ENCODE measurements around the gene PTPRK.

PTPRK gene

DNA sequence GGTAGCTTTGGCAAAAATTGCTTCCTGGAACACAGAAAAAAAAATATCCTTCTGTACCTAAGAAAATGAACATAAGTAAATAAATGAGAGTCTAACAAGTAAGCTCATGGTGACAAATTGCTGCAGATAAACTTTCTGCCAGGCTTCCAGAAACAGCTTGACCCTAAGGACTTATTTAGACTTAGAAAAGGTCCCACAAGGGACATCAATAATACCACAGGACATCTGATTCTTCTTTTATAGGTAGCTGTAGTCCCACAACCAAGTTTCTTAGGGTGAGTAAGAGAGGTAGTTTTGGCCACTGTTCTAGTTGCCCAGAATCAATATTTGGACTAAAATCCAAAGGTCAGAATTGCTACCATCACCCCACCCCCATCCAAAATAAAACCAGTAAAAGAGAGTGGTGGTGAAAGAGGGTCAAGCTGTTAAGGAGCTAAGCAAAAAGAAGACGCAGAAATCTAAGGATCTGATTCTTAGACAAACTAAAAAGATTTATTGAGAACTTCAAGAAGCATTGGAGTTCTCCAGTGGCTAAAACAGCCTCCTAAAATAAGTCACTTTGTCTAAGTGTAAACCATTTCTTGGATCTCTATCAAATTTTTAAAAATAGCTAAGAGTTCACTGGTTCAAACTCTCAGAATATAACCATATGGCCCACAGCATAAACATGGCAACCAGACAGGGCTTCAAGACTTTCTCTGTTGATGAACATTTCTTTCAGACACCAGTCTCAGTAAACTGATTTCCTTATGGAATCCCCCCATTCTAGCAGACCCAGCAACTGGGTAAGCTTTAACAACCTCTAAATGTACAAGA is 180.6 kb downstream of the PTPRK start:
- no peak for DNase-seq (ENCODE audit: low read depth)

DNA sequence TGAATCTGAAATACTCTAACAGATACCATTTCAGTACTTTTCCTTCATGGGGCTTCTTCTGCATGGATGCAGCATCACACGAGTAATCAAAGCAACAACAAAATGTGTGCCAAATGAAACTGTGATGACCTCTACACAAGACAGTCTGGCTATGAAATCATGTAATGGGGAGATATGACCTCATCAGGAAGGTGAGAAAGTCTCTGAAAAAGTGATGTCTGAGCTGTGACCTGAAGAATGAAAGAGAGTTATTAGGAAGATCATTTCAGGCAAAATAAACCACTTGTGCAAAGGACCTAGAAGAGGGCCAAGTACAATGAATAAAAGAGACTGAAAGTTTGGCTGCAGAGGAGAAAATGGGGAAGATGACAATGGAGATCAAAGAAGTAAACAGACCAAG is 182.8 kb downstream of the PTPRK start:
- no peak for DNase-seq (ENCODE audit: low read depth)

DNA sequence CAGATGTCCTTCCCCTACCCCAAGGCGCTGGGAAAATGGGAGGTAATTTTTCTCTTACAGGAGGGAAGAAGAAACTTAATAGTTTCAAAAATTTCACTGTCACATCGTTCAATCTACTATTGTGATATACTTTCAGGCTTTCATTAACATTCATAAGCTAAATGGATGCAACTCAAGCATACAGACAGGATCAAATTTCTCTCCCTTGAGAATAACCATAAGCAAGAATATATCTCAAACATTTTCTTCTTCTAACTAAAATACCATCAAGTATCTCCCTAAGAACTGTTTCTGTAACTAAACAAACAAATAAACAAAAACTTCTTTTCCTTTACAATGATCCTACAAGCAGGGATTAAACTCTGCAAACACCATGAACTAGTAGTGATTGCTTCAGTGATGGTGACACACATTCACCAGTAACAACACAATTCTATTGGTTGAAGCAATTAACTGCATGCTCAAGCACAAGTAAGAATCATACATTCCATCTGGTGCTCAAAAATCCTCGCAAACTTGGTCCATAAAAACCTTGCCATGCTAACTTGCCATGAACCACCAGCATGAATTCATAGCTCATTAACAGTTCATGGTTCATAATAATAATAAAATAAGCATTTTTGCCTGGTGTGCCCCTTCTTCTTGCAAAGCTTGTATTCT is 183.8 kb downstream of the PTPRK start:
- no peak for DNase-seq (ENCODE audit: low read depth)

DNA sequence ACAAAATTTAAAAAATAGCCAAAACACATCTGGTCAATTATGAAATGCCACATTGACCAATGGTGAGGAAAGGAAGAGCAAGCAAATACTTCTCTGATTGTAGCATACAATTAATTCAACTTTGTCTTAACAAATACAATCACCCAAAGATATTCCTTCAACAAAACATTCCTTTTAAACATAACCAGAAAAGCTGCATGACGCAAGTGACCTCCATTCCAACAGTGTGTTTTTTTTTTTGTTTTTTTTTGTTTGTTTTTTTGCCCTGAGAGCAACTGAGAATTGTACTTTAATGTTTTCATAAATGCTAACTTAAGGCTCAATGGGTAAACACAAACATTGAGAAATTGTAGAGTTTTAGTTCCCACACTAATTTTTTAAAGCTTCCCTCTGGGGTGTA is 184.4 kb downstream of the PTPRK start:
- DNase-seq (ENCODE audit: low read depth) = no peak

DNA sequence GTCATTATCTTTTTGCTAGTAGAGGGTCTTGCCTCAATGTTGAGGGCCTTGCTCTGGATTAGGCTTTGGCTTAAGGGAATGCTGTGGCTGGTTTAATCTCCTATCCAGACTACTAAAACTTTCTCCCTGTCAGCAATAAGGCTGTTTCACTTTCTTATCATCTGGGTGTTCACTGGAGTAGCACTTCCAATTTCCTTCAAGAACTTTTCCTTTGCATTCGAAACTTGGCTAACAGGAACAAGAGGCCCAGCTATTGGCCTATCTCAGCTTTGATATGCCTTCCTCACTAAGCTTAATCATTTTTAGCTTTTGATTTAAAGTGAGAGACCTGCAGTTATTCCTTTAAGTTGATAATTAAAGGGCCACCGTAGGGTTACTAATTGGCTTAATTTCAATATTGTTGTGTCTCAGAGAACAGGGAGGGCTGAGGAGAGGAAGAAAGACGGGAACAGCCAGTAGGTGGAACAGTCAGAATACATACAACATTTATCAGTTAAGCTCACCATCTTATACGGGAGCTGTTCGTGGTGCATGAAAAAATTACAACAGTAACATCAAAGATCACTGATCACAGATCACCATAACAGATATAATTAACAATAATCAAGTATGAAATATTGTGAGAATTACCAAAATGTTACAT is 186.7 kb downstream of the PTPRK start:
- DNase-seq (ENCODE audit: low read depth) = no peak

DNA sequence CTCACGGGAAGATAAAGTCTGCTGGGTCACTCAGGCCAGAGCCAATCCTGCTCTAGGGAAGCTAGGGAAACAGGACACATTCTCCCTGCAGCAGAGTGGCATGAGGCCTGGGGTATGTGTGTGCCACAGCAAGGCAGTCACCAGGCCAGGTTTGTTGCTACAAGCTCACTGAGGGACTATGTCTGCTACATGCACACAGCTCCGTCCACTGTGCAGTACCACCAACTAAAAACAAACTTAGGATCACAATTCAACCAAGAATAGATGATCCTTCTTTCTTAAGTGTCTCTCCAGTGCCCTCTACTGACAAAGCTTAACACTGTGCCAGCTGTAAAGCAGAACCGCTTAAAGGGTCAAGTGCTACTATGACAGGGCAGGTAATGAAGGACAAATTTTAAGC is 192.5 kb downstream of the PTPRK start:
- DNase-seq (ENCODE audit: low read depth) = no peak

DNA sequence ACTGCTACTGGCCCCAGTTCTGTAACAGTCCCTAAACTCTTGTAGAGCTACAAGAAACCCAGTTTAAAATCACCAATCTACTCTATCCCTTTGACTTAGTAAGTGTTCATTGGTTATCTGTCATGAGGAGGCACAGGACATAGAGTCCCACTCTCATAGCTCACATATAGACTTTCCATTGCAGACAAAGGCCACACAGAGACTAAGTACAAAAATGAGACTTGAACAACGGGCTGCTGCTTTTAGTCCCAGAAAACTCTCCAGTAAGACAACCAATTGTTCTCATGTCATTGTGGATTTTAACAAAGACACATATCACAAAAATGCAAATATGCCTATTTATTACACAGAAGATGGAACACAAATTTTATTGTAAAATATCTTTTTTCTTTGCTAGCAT is 197.4 kb downstream of the PTPRK start:
- no peak for DNase-seq (ENCODE audit: low read depth)

DNA sequence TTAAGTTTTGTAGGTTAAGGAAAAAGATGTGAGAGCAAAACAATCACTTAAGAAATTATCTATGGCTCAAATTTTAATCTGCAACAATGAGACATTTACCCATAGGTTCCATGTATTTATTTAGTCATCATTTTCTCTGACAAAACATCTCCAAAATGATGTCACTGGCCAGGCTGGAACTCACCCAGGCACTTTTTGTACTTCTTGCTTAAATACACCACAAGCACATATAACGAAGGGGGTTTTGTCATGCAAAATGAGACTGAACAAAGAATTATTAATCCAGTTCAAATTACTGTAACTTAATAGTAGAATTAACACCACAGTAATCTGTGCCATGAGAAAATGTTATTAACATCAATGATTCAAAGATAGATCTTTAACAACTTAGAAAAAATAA is 200.5 kb downstream of the PTPRK start:
- DNase-seq (ENCODE audit: low read depth) = no peak

DNA sequence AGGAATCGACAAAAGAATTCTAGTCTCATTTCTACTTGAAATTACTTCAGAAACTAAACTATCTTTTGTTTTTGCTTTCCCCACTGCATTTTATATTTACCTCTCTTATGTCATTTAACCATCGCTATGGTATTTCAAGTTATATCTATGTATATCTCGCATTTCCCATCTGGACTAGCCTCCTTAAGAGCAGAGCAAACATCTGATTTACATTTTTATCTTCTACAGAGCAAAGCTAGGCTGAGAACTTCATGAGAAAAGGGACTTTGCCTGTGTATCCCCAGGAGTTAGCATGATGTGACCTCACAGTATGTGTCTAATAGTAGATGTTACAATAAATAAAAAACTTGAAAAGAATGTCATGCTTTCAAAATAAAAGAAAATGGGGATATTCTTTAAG is 201.2 kb downstream of the PTPRK start:
- no peak for DNase-seq (ENCODE audit: low read depth)

DNA sequence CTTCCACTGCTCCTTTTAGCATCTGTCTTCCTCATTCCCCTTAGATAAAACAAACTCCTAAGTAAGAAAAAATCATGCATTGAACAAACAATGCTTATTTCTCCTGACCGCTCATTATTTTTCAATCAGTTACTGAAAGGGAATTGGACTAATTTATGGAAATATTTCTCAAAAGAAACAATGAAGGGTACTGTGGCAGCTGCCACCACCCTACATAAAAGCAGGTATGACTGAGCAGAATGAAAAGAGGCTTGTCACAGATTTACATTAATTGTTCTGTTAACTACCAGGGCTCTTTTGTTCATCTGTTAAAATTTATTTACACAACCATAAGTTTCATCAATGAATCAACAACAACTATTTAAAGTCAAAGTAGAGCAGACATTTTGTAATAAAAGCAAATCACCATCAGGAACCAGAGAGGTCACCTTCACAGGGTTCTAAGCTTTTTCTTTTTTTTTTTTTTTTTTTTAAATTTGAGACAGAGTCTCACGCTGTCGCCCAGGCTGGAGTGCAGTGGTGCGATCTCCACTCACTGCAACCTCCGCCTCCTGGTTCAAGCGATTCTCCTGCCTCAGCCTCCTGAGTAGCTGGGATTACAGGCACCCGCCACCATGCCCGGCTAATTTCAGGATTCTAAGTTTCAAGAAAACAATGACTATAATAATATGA is 204.0 kb downstream of the PTPRK start:
- DNase-seq (ENCODE audit: low read depth) = no peak

DNA sequence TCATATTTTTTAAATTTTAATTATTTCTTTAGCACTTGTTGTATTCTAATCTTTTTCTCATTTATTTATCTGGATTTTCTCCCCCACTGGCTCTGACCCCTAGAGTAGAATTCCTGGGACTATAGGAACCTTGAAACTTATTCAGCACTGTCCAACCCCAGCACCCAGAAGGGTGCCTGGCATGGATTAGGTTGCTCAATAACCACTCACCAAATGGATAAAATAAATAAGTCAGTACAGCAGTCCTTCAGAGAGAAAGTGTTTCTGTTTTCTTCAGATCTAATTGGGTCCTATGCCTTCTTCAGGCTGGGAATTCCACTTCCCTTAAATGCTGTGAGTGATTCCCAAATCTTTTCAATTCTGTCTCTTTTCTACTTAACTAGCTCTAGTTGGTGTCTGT is 206.2 kb downstream of the PTPRK start:
- DNase-seq (ENCODE audit: low read depth) = no peak

DNA sequence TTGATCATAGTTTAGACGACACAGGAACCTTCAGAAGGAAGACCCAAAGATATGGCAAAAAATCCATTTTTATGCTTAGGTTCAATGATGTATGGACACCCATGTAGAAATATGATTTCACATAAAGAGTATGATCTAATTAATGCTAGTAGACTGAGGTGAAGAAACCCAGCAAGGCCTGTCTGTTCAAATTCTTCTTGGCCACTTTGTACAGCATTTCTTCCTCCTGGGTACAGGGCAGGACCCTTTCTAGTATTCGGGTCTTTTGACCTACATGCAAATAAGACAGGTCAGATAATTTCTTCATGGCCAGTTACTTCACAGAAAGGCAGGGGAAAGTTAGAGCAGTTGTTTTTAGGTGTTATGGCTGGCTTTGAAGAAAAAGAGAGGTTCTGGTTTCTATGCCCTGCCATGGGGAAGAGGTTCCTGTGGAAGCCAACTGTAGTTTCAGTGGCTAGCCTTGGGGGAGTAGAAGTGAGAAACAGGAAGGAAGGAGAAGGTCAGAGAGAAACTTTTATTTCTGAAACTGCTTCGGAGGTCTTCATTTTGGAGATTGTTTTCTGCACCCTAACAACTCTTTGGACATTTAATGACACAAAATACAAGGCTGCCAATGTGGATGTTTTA is 208.3 kb downstream of the PTPRK start:
- no peak for DNase-seq (ENCODE audit: low read depth)

DNA sequence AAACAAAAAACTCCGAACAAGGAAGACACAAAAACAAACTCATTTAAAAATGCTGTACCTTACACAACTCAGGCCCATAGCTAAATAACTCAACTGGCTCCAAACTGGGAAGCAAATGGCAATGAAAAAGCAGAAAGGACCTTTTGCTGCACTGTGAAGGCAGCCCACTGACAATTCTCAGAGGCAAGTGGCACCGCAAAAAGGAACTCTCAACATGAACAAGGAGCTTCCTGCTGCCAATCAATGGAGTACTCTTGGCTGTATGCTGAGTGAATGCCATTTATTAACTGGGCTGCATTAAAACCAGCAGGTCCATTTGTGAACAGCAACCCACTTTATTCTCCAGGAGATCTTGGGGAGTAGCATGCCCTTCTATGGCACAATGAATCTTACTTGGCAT is 209.9 kb downstream of the PTPRK start:
- no peak for DNase-seq (ENCODE audit: low read depth)

DNA sequence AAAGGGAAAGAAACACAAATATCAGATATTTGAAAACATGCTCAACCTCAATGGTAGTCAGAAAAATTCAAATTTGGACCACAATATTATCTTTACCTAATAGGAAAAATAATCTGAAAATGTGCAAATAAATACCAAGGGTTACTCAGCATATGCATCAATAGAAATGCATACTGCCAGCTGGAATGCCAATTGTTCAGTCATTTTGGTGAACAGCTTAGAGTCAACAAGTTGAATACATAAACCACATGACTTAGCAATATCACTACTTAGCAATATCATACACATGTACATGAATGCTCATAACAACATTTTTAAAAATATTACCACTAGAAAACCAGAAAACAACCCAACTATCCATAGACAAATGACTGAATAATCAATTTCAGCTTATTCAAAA is 212.7 kb downstream of the PTPRK start:
- DNase-seq (ENCODE audit: low read depth) = no peak

DNA sequence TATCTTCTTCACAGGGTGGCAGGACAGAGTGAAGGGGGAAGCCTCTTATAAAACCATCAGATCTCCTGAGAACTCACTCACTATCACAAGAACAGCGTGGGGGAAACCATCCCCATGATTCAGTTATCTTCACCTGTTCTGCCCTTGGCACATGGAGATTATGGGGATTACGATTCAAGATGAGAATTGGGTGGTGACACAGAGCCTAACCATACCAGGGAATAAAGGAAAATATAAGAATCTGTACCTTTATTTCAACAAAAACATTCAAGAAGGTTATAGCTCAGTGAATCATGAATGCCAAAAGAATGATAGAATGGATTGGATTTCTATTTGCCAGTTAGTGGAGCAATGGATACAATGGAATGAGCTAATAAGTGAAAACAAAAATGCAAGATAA is 214.4 kb downstream of the PTPRK start:
- DNase-seq (ENCODE audit: low read depth) = no peak

DNA sequence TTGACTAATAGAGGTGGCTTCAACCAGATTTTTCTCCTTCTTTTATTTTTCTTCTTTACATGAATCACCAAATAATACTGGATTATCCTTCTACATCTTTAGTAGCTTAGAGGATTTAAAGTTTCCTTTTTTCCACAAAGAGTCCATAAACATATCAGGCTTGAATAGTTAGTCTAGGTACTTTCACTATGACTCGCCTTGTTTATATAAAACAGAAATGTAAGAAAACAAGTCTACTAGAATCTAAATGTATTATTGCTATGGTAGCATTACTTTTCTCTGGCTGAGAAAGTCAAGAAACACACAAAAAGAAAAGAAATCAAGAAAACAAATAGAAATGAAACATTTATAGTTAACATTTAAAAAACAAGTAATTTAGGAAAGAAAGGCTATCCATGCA is 215.2 kb downstream of the PTPRK start:
- no peak for DNase-seq (ENCODE audit: low read depth)

DNA sequence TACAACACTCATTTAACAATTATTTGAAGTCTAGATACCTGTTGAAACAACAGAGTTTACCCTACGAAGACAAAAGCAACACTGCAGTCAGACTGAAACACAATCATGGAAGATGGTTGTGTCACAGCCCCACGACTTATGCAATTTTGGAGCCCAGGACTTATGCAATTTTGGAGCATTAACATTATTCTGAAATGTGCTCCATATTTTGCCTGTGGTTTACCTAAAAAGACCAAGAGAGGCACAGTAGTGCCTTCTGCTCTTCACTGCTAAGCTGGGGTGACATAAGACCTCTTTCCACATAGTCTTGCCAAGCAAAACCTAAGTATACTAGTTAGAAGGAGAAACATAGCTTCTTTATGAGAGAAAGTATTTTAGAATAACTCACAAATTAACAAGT is 216.5 kb downstream of the PTPRK start:
- DNase-seq (ENCODE audit: low read depth) = no peak

DNA sequence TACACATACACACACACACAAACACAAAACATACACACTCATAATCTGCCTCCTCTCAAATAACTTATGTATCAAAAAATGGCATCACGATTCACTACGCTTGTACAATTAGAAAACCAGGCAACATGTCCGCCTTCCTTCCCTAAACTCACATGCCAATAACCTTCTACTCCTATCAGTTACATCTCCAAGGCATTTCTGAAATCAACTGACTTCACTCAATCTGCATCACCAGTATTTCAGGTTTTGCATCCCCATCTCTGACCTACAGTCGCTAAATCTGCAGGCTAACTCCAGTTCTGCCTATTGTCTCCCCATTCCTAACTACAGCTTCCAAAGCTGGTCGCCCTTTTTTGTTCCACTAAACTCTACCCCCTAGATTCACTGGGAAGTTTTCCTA is 217.5 kb downstream of the PTPRK start:
- no peak for DNase-seq (ENCODE audit: low read depth)

DNA sequence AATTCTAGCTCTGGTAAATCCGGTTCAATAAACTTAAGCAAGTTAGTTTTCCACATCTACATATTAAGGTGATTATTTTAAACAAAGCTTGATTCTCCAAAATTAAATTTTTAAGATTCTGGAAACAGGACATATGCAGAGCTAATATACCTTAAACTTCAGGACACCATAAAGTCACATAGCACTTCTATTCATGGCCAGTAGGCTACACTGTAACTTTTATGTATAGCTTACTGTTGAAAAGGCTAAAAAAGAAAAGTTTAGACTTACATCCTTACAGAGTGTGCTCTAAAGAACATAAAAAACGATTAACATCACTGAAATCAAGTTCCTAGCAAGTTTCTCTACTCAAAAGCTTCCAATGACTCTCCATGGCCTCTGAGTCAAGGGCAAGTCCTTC is 224.7 kb downstream of the PTPRK start:
- no peak for DNase-seq (ENCODE audit: low read depth)

DNA sequence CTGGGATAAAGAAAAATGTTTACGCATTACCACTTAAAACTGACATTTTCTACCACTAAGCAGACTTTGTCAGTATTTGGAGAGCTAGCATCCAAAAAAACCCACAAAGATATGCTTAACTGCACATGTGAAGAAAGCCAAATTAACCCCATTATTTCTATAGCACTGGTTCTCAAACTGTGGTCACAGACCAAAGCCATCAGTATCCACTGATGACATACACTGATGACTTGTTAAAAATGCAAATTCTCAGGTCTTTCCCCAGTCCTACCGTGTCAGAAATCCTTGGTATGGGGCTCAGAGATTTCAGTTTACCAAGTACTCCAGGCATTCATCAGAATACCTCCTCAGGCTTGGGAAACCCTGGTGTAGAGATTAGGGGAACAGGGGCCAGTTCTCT is 230.2 kb downstream of the PTPRK start:
- DNase-seq (ENCODE audit: low read depth) = no peak

DNA sequence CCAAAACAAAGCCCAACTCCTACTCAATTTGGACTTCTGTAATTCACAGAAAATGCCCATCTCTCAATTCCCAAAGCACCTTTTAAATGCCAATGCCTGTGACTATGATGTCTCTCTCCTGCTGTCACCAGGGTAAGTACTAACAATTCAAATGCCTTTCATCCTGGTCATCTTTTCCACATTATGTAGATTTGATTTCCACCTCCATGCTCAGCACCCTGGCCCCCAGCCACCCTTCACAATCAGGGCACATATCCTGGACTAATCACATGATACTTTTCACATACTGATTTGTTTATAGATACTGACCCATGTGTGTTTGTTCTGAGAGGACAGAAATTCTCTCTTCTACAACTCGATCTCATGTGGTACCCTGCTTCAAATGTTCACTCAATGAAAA is 236.3 kb downstream of the PTPRK start:
- DNase-seq (ENCODE audit: low read depth) = no peak

DNA sequence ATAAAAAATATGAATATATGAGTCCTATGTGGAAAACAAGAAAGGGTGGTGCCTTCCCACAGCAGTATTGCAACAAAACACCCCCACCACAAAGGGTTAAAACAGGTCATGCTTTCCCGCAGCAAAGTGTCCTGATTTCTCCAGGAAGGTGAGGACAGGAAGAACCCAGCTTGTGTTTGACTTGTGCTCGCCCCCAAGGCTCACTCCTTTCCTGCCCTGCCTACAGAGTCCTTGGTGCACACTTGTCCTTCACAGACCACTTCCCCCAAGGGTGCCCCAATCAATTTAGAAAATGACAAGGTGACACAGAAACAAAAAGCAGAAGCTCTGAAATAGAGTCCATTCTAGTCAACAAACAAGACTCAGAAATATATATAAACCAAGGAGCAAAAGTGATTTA is 237.4 kb downstream of the PTPRK start:
- no peak for DNase-seq (ENCODE audit: low read depth)

Data from fibroblast of the conjunctiva (primary cell).